ENCODE measurements around the gene AHDC1.
A peak's percentile ranks its signal among the peaks of the same experiment; 100 is the strongest.

The AHDC1 gene

GRCh38 chr1:27492796-27493195 lies 111.1 kb downstream of the AHDC1 start:
- no peak overlapping the region for H3K27ac ChIP-seq
- no peaks in the 10 kb centered on the region for H3K36me3 ChIP-seq (ENCODE audit: insufficient read depth)
- H3K79me2 ChIP-seq (ENCODE audit: insufficient read depth, low read depth) = peaks cover 21% of the 10 kb centered on the region; the same call in 1 of the 2 replicates
- H3K9ac ChIP-seq = no peak overlapping the region
- H3K27me3 ChIP-seq (ENCODE audit: insufficient read depth, low read depth) = no peaks in the 10 kb centered on the region; the same call in 1 of the 2 replicates
- no peaks in the 10 kb centered on the region for H4K20me1 ChIP-seq (ENCODE audit: insufficient read depth)
- H2AFZ ChIP-seq (ENCODE audit: low read depth) = no peak overlapping the region
- H3K4me2 ChIP-seq = no peak overlapping the region
- H3K4me3 ChIP-seq (IDR thresholded peaks at IDR 0.05; ENCODE audit: insufficient read depth, low read depth, low read length) = no peak overlapping the region
- H3K4me1 ChIP-seq (ENCODE audit: low read depth, poor library complexity, severe bottlenecking) = peaks cover 34% of the 10 kb centered on the region
- TF ChIP-seq CTCF (conservative IDR thresholded peaks at IDR 0.05; ENCODE audit: low read depth, low read length) = no peak

- Histone ChIP-seq H3K27ac (no peak overlapping the region), H2AFZ (ENCODE audit: low read depth) (peak overlapping the region; percentile 18; the same call in 1 of the 2 replicates), H3K4me2 (no peak overlapping the region; the same call in 1 of the 2 replicates), H3K36me3 (ENCODE audit: insufficient read depth) (no peaks in the 10 kb centered on the region), H3K4me3 (IDR thresholded peaks at IDR 0.05; ENCODE audit: insufficient read depth, low read depth, low read length) (no peak overlapping the region), H3K79me2 (ENCODE audit: insufficient read depth, low read depth) (peaks cover 23% of the 10 kb centered on the region; the same call in 1 of the 2 replicates), H3K4me1 (ENCODE audit: low read depth, poor library complexity, severe bottlenecking) (peaks cover 36% of the 10 kb centered on the region), H3K27me3 (ENCODE audit: insufficient read depth, low read depth) (no peaks in the 10 kb centered on the region), H4K20me1 (ENCODE audit: insufficient read depth) (no peaks in the 10 kb centered on the region), H3K9ac (no peak overlapping the region)
- no peak for TF ChIP-seq CTCF (conservative IDR thresholded peaks at IDR 0.05; ENCODE audit: low read depth, low read length)
Measured at GRCh38 chr1:27491748-27492700, 111.9 kb downstream of the AHDC1 start.

- H3K4me3 ChIP-seq (IDR thresholded peaks at IDR 0.05; ENCODE audit: insufficient read depth, low read depth, low read length) = peak within 1 kb of the TSS; percentile 72
- TF ChIP-seq CTCF (conservative IDR thresholded peaks at IDR 0.05; ENCODE audit: low read depth, low read length) = no peak
- no peaks in the 10 kb centered on the region for H3K27me3 ChIP-seq (ENCODE audit: insufficient read depth, low read depth)
- H3K27ac ChIP-seq = peak within 1 kb of the TSS; percentile 86
- peak within 1 kb of the TSS; percentile 92 for H3K9ac ChIP-seq
- peaks cover 36% of the 10 kb centered on the region for H3K79me2 ChIP-seq (ENCODE audit: insufficient read depth, low read depth)
- H3K4me2 ChIP-seq = peak within 1 kb of the TSS; percentile 63
- no peaks in the 10 kb centered on the region for H4K20me1 ChIP-seq (ENCODE audit: insufficient read depth)
- peak within 1 kb of the TSS; percentile 91 for H2AFZ ChIP-seq (ENCODE audit: low read depth)
- peaks cover 41% of the 10 kb centered on the region for H3K4me1 ChIP-seq (ENCODE audit: low read depth, poor library complexity, severe bottlenecking)
- no peaks in the 10 kb centered on the region for H3K36me3 ChIP-seq (ENCODE audit: insufficient read depth)
Measured at GRCh38 chr1:27489973-27490741, 113.8 kb downstream of the AHDC1 start, which contains the start of gene WASF2. TSS of gene WASF2 (minus strand) at chr1:27490167. CDS start at chr1:27428890, 61,277 bp downstream.

GRCh38 chr1:27489501-27489972 lies 114.4 kb downstream of the AHDC1 start:
- peak overlapping the region; percentile 91 for H2AFZ ChIP-seq (ENCODE audit: low read depth)

More at GRCh38 chr1:27489501-27489972, 114.4 kb downstream of the AHDC1 start:
- Histone ChIP-seq H4K20me1 (ENCODE audit: insufficient read depth) (no peaks in the 10 kb centered on the region), H3K9ac (peak overlapping the region; percentile 92), H3K4me2 (peak overlapping the region; percentile 62), H3K27ac (peak overlapping the region; percentile 86), H3K27me3 (ENCODE audit: insufficient read depth, low read depth) (no peaks in the 10 kb centered on the region), H3K4me1 (ENCODE audit: low read depth, poor library complexity, severe bottlenecking) (peaks cover 42% of the 10 kb centered on the region), H3K79me2 (ENCODE audit: insufficient read depth, low read depth) (peaks cover 43% of the 10 kb centered on the region), H3K4me3 (IDR thresholded peaks at IDR 0.05; ENCODE audit: insufficient read depth, low read depth, low read length) (peak overlapping the region; percentile 72), H3K36me3 (ENCODE audit: insufficient read depth) (no peaks in the 10 kb centered on the region)
- TF ChIP-seq CTCF (conservative IDR thresholded peaks at IDR 0.05; ENCODE audit: low read depth, low read length) = no peak

Measured in KMS-11 (cell line).